KOPT-K1 (cell line): ENCODE results near the gene THEMIS2.

Experiments
- H3K27ac ChIP-seq: fragments of 200-600 bp; sonication (generic); 2 replicates; pipeline ENCODE4 v1.5.1; 2016; ENCODE audit warnings: antibody characterized with exemption, mild to moderate bottlenecking, low read depth, low read length; ENCODE audit not compliant: poor library complexity, severe bottlenecking
- H3K36me3 ChIP-seq: fragments of 200-600 bp; sonication (generic); 2 replicates; pipeline ENCODE4 v1.5.1; 2017; ENCODE audit warnings: antibody characterized with exemption, mild to moderate bottlenecking, low read length, moderate library complexity; ENCODE audit not compliant: insufficient read depth
- H3K9me3 ChIP-seq: fragments of 200-600 bp; sonication (generic); 2 replicates; pipeline ENCODE4 v1.5.1; 2017; ENCODE audit warnings: antibody characterized with exemption, low read length, mild to moderate bottlenecking; ENCODE audit not compliant: insufficient read depth, poor library complexity, severe bottlenecking

Gene THEMIS2

DNA sequence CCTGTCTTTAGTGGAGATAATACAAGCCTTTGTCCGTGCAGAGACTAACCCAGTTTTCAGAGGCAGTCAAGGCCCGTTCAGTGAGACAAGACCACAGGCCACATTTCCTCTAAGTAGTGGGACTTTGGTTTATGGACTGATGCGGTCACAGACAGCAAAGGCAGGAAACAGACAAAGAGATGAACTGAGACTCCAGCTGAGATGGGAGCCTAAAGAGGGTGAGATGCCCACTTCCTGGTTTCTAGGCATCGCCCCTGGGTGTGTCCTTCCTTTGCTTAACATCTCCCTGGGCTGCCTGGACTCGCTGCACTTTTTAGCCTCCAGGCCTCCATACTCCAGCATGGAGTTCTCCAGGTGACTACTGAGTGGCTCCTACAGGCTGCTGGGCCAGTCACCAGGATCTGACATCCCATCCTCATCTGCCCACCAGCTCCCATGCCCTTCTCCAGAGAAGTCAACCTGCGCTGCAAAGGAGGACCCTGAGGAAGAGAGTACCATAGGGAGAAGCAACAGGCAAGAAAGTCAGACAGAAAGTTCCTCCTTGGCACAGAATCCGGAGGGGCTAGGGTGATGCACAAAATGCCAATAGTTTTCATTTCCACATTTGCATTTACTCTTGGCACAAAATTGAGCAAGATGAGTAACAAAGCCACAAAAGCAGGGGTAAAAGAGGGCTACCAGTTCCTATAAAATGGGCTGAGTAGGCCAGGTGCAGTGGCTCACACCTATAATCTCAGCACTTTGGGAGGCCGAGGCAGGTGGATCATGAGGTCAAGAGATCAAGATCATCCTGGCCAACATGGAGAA lies 15.1 kb downstream of the THEMIS2 start:
- H3K36me3 ChIP-seq = peaks cover 37% of the 10 kb centered on the region
- H3K9me3 ChIP-seq = no peaks in the 10 kb centered on the region
- H3K27ac ChIP-seq = peak overlapping the region; percentile 18

DNA sequence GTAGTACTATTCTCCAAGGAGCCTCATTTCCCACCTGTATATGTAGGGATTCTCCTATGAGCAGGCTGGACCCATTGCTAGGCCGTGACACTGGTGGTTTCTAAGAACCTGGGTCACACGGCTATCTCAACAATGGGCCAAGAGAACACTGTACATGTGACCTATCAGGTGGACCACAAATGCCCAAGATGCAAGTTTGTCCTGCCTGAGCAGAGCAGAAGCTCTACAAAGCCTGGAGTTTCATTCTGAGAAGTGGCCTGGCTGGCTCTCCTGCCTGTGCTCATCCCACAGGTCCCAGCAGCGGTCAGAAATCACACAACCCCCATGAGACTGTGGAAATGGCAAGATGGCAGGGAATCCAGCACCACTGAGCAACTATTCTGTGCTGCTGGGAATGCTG lies 17.2 kb downstream of the THEMIS2 start:
- H3K36me3 ChIP-seq = peaks cover 58% of the 10 kb centered on the region
- H3K27ac ChIP-seq = no peak overlapping the region

DNA sequence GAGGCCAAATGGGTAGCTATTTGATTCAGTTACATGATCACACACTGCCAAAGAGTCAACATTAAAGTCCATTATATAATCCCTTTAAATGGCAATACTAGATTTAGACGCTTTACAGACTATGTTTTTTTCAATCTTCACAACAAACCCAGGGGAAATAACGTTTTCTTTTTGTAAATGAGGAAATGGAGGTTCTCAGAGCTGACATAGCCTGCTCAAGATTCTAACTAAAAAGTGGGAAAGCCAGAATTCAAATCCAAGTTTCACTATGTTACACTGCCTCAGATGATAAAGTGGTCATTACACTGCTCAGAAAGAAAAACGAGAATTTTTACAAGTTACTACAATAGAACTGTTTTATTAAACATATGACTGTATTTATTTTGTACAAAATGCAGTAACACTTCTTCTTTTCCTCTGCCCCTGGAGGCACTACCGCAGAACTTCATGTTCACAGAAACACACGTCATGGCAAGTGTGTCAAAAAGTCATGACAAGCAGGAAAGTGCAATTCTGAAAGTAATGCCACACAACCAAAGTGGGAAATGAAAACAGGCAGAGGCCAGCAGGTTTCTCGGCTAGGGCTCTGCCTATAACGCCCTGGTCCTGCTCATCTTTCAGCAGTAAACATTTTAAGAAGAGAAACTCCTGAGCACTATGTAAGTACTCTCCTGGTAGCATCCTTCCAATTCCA lies 19.0 kb downstream of the THEMIS2 start:
- H3K9me3 ChIP-seq = no peaks in the 10 kb centered on the region
- H3K27ac ChIP-seq = no peak overlapping the region
- peaks cover 76% of the 10 kb centered on the region for H3K36me3 ChIP-seq

More for the DNA sequence above, 17.2 kb downstream of the THEMIS2 start:
- H3K9me3 ChIP-seq = no peaks in the 10 kb centered on the region

DNA sequence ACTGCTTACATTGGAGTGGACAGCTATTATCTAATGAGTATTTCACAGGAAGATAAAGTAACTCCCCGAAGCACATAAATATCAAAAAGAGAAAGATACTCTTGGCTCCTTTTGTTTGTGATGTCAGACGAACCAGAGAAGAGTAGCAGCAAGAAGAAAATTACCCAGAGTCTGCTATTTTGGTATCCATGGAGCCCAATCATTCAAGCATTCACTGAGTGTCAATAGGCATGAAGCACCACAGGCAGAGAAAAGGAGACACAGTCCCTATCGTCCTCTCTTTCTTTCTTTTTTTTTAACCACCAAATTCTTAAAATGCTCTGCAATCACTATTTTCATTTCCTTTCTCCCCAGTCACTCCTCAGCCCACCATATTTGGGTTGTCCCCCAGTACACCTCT lies 22.2 kb downstream of the THEMIS2 start:
- H3K36me3 ChIP-seq = peaks cover 98% of the 10 kb centered on the region

DNA sequence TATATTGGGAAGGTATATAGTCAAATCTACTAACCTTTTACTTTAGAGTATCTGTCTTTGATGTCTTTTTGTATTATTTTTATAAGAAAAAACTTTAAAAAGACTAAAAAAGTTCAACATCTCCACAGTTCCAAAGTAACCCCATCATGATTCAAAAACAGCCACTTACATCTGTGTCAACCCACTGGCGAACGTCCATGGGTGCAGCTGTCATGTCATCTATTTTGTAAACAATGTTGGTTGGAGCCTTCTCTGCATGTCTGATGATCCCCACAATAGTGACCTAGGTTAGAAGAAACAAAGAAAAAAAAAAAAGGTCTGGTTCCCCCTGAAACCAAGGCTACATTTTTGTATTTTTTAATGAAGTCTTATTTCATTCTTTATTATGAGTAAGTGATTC lies 34.4 kb downstream of the THEMIS2 start:
- peaks cover 100% of the 10 kb centered on the region for H3K36me3 ChIP-seq
- H3K9me3 ChIP-seq = no peaks in the 10 kb centered on the region
- no peak overlapping the region for H3K27ac ChIP-seq

More for the DNA sequence above, 22.2 kb downstream of the THEMIS2 start:
- H3K9me3 ChIP-seq = no peaks in the 10 kb centered on the region
- H3K27ac ChIP-seq = no peak overlapping the region

DNA sequence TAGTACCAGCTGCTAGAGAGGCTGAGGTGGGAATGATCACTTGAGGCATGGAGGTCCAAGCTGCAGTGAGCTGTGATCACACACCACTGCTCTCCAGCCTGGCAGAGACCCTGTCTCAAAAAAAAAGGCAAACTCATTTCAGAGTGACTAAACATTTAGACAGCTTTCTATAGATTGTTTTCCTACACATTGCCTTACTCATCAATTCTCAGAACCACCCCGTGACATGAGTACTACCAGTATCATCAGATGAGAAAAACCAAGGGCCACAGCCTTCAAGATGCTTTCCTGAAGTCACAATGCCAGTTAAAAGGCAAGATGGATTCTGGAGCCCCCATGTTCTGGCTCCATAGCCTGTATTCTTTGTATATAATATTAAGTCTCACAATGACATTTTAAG lies 40.1 kb downstream of the THEMIS2 start:
- peaks cover 55% of the 10 kb centered on the region for H3K36me3 ChIP-seq
- H3K27ac ChIP-seq = no peak overlapping the region
- H3K9me3 ChIP-seq = peaks cover 5% of the 10 kb centered on the region

DNA sequence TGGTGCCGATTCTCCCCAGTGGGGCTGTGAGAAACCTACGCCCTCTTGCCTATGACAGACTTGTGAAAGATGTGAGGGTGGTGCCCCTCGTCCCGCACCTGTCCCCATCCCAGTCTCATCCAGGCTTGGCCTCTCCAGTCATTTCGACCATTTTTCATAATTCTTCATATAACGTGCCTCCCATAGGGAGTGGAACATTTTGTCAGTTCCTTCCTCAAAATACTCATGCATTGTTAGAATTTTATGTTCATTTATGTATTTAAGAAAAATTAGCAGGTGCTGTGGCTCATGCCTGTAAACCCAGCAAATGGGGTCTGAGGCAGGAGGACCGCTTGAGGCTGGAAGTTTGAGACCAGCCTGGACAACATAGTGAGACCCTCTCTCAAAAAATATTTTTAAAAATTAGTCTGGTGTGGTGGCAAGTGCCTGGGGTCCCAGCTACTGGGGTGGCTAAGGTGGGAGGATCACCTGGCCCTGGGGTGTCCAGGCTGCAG lies 42.8 kb downstream of the THEMIS2 start:
- H3K9me3 ChIP-seq = peaks cover 5% of the 10 kb centered on the region
- H3K36me3 ChIP-seq = peaks cover 28% of the 10 kb centered on the region
- H3K27ac ChIP-seq = peak overlapping the region; percentile 9

DNA sequence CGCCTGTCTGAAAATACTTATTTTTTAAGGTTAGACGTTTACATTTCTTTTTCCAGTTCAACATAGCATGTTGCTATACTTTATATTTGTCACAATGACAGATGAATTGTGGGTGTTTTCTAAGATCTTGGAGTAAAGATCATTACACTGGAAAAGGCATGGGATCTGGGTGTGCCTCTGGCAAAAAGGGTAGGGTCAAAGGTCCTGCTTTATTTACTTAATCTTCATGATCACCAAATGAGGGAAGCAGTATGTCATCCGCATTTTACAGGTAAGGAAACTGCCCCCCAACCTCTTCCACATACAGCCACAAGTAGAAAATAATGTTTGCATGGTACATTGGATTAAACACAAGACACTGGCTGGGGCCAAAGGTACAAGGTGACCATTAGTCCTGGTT lies 49.9 kb downstream of the THEMIS2 start:
- Histone ChIP-seq H3K36me3 (no peaks in the 10 kb centered on the region), H3K9me3 (no peaks in the 10 kb centered on the region), H3K27ac (no peak overlapping the region)

DNA sequence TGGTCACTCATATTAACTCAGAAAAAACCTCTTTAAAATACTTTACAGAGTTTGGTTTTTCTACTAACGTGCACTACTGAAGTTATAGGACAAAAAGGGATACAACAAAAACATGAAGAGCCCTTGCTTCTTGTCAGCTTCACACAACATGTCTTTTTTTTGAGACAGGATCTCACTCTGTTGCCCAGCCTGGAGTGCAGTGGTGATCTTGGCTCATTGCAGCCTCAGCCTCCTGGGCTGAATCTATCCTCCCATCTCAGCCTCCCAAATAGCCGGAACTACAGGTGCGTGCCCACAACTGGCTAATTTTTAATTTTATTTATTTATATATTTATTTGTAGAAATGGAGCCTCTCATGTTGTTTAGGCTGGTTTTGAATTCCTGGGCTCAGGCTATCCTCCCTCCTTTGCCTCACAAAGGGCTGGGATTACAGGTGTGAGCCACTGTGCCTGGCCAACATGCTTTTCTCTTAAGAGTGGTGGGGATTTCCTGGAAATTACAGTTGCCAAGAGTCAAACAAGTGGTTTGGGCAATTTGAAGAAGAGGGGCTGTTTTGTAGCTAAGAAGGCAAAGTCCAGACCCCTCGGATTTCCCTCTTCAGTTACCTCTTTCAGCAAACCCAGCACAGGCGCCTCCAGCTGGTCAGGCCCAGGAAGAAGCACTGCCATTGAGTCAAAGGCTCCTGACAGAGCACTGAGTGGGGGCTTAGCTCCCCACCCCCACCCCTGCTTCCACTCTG lies 56.0 kb downstream of the THEMIS2 start:
- H3K9me3 ChIP-seq = no peaks in the 10 kb centered on the region
- H3K27ac ChIP-seq = no peak overlapping the region

DNA sequence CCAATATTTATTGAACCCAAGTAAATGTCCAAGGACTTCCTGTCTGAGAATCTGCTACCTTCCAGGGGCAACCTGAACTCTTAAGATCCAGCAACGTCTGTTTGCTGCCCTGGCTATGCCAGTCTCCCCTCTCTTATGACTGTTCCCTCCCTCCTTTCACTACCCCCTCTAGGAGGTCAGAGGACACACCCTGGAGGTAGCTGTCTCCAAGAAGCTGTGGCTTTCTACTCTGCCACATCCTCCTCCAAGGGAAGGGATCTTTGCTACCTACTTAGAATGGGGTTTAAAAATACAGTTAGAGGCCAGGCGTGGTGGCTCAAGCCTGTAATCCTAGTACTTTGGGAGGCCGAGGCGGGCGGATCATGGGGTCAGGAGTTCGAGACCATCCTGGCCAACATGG lies 58.8 kb downstream of the THEMIS2 start:
- Histone ChIP-seq H3K36me3 (no peaks in the 10 kb centered on the region), H3K27ac (no peak overlapping the region), H3K9me3 (no peaks in the 10 kb centered on the region)

More for the DNA sequence above, 56.0 kb downstream of the THEMIS2 start:
- no peaks in the 10 kb centered on the region for H3K36me3 ChIP-seq

DNA sequence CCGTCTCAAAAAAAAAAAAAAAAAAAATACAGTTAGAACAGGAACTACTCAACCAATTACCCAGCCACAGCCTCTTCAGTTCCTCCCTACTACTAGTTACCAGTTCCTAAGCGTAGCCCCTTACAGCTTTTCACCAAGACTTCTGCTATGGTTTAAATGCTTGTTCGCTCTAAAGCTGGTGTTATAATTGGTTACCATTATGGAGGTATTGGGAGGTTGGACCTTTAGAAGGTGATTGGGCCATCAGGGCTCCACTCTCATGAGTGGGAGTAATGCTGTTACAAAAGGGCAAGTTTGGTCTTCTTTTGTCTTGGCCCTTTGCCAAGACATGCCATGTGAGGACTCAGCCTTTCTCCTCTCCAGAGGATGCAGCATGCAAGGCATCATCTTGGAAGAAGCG lies 59.4 kb downstream of the THEMIS2 start:
- H3K36me3 ChIP-seq = no peaks in the 10 kb centered on the region
- H3K27ac ChIP-seq = no peak overlapping the region
- no peaks in the 10 kb centered on the region for H3K9me3 ChIP-seq

DNA sequence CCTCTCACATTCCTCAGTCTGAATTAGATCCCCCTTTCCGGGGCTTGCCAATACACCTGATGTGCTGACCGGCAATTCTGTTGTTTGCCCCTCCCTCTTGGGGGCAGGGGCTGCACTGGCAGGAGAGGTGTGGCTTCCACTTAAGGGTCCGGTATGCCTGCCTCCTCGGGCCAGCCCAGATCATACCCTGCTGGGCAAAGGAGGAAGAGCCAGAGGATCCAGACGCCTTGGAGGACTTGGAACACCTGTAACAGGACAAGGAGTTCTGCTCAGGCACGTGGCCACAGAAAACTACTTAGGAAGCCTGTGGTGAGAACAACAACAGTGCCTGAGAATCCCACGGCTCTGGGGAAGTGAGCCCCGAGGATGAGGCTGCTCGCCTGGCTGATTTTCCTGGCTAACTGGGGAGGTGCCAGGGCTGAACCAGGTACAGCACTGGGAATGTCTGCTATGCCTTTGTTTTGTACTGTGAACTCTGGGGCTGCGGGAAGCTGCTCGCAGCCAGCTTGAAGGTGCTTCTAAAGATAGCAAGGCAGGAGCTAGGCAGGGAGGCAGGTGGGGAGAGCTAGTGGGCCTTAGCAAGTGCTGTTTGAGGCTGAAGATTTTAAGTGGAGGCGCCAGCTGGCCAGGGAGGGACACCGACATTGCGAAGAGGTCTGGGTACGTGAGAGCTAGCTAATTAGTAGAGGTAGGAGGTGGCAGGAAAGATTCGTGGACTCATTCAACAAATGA lies 62.6 kb downstream of the THEMIS2 start, which contains the start of gene SMPDL3B:
TSS of gene SMPDL3B (plus strand) at position 183 of the 732 bp plus-strand sequence. CDS start at position 367, 184 bp downstream.
- no peaks in the 10 kb centered on the region for H3K9me3 ChIP-seq
- no peak within 1 kb of the TSS for H3K27ac ChIP-seq
- H3K36me3 ChIP-seq = no peaks in the 10 kb centered on the region

DNA sequence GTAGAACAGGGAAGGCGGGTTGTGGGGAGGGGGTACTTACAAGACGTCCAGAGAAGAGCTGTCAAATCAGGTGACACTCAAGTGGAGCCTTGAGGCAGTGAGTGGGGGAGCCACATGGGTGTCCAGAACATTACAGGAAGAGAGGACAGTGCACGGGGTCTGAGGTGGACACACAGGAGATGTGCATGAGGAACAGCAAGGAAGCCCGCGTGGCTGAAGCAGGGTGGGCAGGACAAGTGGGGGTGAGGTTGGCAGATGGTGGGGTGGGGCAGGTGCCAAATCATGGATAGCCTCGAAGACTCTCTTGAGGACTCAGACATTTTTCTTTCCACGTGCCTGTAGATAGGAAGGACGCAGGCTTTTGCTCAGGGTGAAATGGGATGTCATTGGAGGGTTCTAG lies 63.4 kb downstream of the THEMIS2 start:
- Histone ChIP-seq H3K36me3 (no peaks in the 10 kb centered on the region), H3K9me3 (no peaks in the 10 kb centered on the region), H3K27ac (no peak overlapping the region)
